Activated CD4-positive, alpha-beta T cell treated with anti-CD3 and anti-CD28 coated beads, Interleukin-2, amount 10 ng/mL, durations not matched to agents 24 days and 14 days (primary cell): ENCODE measurements around the gene DPY30. TPM values are rescaled to one million over a fixed set of nuclear protein-coding genes. Genes with fewer than 3 reads are reported as not detected.
A peak's percentile ranks its signal among the peaks of the same experiment; 100 is the strongest.
"Not testable (repeated sequence)": the region's sequence is repeated elsewhere in the genome, so short reads cannot be mapped to it uniquely, and the experiment has no call there.

ENCODE experiments used
- DNase-seq: peaks from one replicate; pipeline ENCODE4 v3.0.0; 2022
- H3K27ac Mint-ChIP-seq: one replicate; pipeline ENCODE4 v1.8.0; 2022; ENCODE audit warnings: mild to moderate bottlenecking, mixed read lengths
- H3K27me3 Mint-ChIP-seq: one replicate; pipeline ENCODE4 v1.8.0; 2022; ENCODE audit warnings: mixed read lengths
- H3K36me3 Mint-ChIP-seq: one replicate; pipeline ENCODE4 v1.8.0; 2022; ENCODE audit warnings: low read depth, mild to moderate bottlenecking, mixed read lengths
- H3K4me1 Mint-ChIP-seq: one replicate; pipeline ENCODE4 v1.8.0; 2021; ENCODE audit warnings: mixed read lengths
- H3K4me3 Mint-ChIP-seq: one replicate; pipeline ENCODE4 v1.8.0; 2022; ENCODE audit warnings: mild to moderate bottlenecking, moderate library complexity, mixed read lengths
- H3K9me3 Mint-ChIP-seq: one replicate; pipeline ENCODE4 v1.8.0; 2021; ENCODE audit warnings: mixed read lengths
- intact Hi-C: fragments of 100-400 bp; cut with micrococcal nuclease; formaldehyde crosslinking; loops from one replicate; pipeline ENCODE4 v1.15.1; 2023
- total RNA-seq: library from RNA; stranded (reverse); gene quantifications from 2 replicates; pipeline ENCODE4 v1.2.3, GENCODE V29; 2022

Gene DPY30
- 71.8 and 74.4 TPM in 2 replicates for total RNA-seq

- no peaks in the 10 kb centered on the region for H3K9me3 Mint-ChIP-seq
- intact Hi-C loops: loop anchor here (1.0 kb wide), 3 partner anchors 24 to 126 kb away; partner anchors contain the start of genes MEMO1, SLC30A6 and SPAST
- H3K4me1 Mint-ChIP-seq: peaks cover 14% of the 10 kb centered on the region
- peaks cover 4% of the 10 kb centered on the region for H3K36me3 Mint-ChIP-seq
- peak within 1 kb of the TSS; percentile 97 for H3K4me3 Mint-ChIP-seq
- H3K27me3 Mint-ChIP-seq: no peaks in the 10 kb centered on the region
- peak; percentile 97 for DNase-seq
- H3K27ac Mint-ChIP-seq: peak within 1 kb of the TSS; percentile 92
These were observed at the start of gene DPY30 for GRCh38 chr2:32039447-32040219. TSS of gene DPY30 (minus strand) at chr2:32039805. CDS start at chr2:32039456, 349 bp downstream.

- Mint-ChIP-seq H3K27me3 (no peaks in the 10 kb centered on the region), H3K27ac (no peak overlapping the region), H3K4me3 (no peak overlapping the region), H3K36me3 (peaks cover 18% of the 10 kb centered on the region), H3K4me1 (peaks cover 2% of the 10 kb centered on the region), H3K9me3 (no peaks in the 10 kb centered on the region)
- intact Hi-C loops: no loop called here
- DNase-seq: no peak
These were observed 34.5 kb upstream of the DPY30 start for GRCh38 chr2:32074134-32074506.

- peaks cover 15% of the 10 kb centered on the region for H3K4me1 Mint-ChIP-seq
- intact Hi-C loops: no loop called here
- no peak overlapping the region for H3K4me3 Mint-ChIP-seq
- H3K27ac Mint-ChIP-seq: no peak overlapping the region
- H3K9me3 Mint-ChIP-seq: no peaks in the 10 kb centered on the region
- H3K27me3 Mint-ChIP-seq: no peaks in the 10 kb centered on the region
- no peak for DNase-seq
- peaks cover 14% of the 10 kb centered on the region for H3K36me3 Mint-ChIP-seq
These were observed 27.9 kb upstream of the DPY30 start for GRCh38 chr2:32067549-32067948.

GRCh38 chr2:32064713-32065112, 25.1 kb upstream of the DPY30 start:
- Mint-ChIP-seq H3K27ac (peak overlapping the region; percentile 95), H3K36me3 (peaks cover 10% of the 10 kb centered on the region), H3K4me1 (peaks cover 21% of the 10 kb centered on the region), H3K4me3 (peak overlapping the region; percentile 97), H3K9me3 (no peaks in the 10 kb centered on the region), H3K27me3 (peaks cover 2% of the 10 kb centered on the region)
- intact Hi-C loops: loop anchor here (5.0 kb wide), 1 partner anchor 1917 kb away; the partner anchor contains the start of gene YPEL5
- DNase-seq: no peak

- H3K4me1 Mint-ChIP-seq: peaks cover 21% of the 10 kb centered on the region
- H3K4me3 Mint-ChIP-seq: peak overlapping the region; percentile 97
- peaks cover 8% of the 10 kb centered on the region for H3K36me3 Mint-ChIP-seq
- peaks cover 2% of the 10 kb centered on the region for H3K27me3 Mint-ChIP-seq
- DNase-seq: peak; percentile 78
- H3K27ac Mint-ChIP-seq: peak overlapping the region; percentile 95
- no peaks in the 10 kb centered on the region for H3K9me3 Mint-ChIP-seq
- intact Hi-C loops: loop anchor here (5.0 kb wide), 1 partner anchor 1917 kb away; the partner anchor contains the start of gene YPEL5
These were observed 24.5 kb upstream of the DPY30 start for GRCh38 chr2:32064021-32064601.

- peak; percentile 99 for DNase-seq
- H3K9me3 Mint-ChIP-seq: no peaks in the 10 kb centered on the region
- H3K4me3 Mint-ChIP-seq: peak within 1 kb of the TSS; percentile 97
- peaks cover 21% of the 10 kb centered on the region for H3K4me1 Mint-ChIP-seq
- H3K36me3 Mint-ChIP-seq: peaks cover 8% of the 10 kb centered on the region
- intact Hi-C loops: loop anchor here (1.0 to 5.0 kb wide), 6 partner anchors 24 to 1916 kb away; partner anchors contain the start of genes BIRC6, DPY30, MEMO1 and SLC30A6
- H3K27me3 Mint-ChIP-seq: peaks cover 2% of the 10 kb centered on the region
- H3K27ac Mint-ChIP-seq: peak within 1 kb of the TSS; percentile 95
These were observed 23.9 kb upstream of the DPY30 start, which contains the start of gene SPAST for GRCh38 chr2:32063310-32064020. TSS of gene SPAST (plus strand) at chr2:32063556. CDS start at chr2:32063832, 276 bp downstream.

GRCh38 chr2:32061973-32062861, 22.6 kb upstream of the DPY30 start:
- Mint-ChIP-seq H3K9me3 (no peaks in the 10 kb centered on the region), H3K36me3 (peaks cover 8% of the 10 kb centered on the region), H3K4me1 (peaks cover 21% of the 10 kb centered on the region), H3K27ac (peak overlapping the region; percentile 56), H3K4me3 (peak overlapping the region; percentile 97), H3K27me3 (peaks cover 2% of the 10 kb centered on the region)
- intact Hi-C loops: loop anchor here (2.0 to 5.0 kb wide), 2 partner anchors 215 to 1915 kb away; partner anchors contain the start of genes YIPF4 and YPEL5
- DNase-seq: peak; percentile 68

GRCh38 chr2:32061430-32061829, 21.8 kb upstream of the DPY30 start:
- peak overlapping the region; percentile 97 for H3K4me3 Mint-ChIP-seq
- peaks cover 2% of the 10 kb centered on the region for H3K27me3 Mint-ChIP-seq
- H3K27ac Mint-ChIP-seq: no peak overlapping the region
- no peak for DNase-seq
- no peaks in the 10 kb centered on the region for H3K9me3 Mint-ChIP-seq
- H3K36me3 Mint-ChIP-seq: peaks cover 8% of the 10 kb centered on the region
- H3K4me1 Mint-ChIP-seq: peaks cover 21% of the 10 kb centered on the region
- intact Hi-C loops: loop anchor here (5.0 kb wide), 1 partner anchor 1914 kb away; the partner anchor contains the start of gene YPEL5

GRCh38 chr2:32060266-32060665, 20.7 kb upstream of the DPY30 start:
- Mint-ChIP-seq H3K4me1 (peaks cover 17% of the 10 kb centered on the region), H3K9me3 (no peaks in the 10 kb centered on the region), H3K27me3 (peaks cover 2% of the 10 kb centered on the region), H3K27ac (no peak overlapping the region), H3K36me3 (peaks cover 2% of the 10 kb centered on the region), H3K4me3 (no peak overlapping the region)
- DNase-seq: no peak
- intact Hi-C loops: loop anchor here (5.0 kb wide), 1 partner anchor 1913 kb away; the partner anchor contains the start of gene YPEL5

GRCh38 chr2:32058130-32058529, 18.5 kb upstream of the DPY30 start:
- H3K27me3 Mint-ChIP-seq: peaks cover 2% of the 10 kb centered on the region
- no peaks in the 10 kb centered on the region for H3K36me3 Mint-ChIP-seq
- no peaks in the 10 kb centered on the region for H3K9me3 Mint-ChIP-seq
- H3K27ac Mint-ChIP-seq: no peak overlapping the region
- intact Hi-C loops: no loop called here
- no peak overlapping the region for H3K4me3 Mint-ChIP-seq
- no peak for DNase-seq
- peaks cover 10% of the 10 kb centered on the region for H3K4me1 Mint-ChIP-seq

GRCh38 chr2:32054583-32054982, 15.0 kb upstream of the DPY30 start:
- DNase-seq, H3K27ac Mint-ChIP-seq, H3K36me3 Mint-ChIP-seq, H3K9me3 Mint-ChIP-seq, intact Hi-C loops, H3K27me3 Mint-ChIP-seq, H3K4me1 Mint-ChIP-seq, H3K4me3 Mint-ChIP-seq: not testable (repeated sequence)

GRCh38 chr2:32051836-32052439, 12.3 kb upstream of the DPY30 start:
- no peak for DNase-seq
- Mint-ChIP-seq H3K27me3 (no peaks in the 10 kb centered on the region), H3K4me1 (peaks cover 2% of the 10 kb centered on the region)

More at GRCh38 chr2:32051836-32052439, 12.3 kb upstream of the DPY30 start:
- Mint-ChIP-seq H3K36me3 (no peaks in the 10 kb centered on the region), H3K9me3 (no peaks in the 10 kb centered on the region), H3K4me3 (no peak overlapping the region), H3K27ac (no peak overlapping the region)
- intact Hi-C loops: no loop called here
